Panc1 (cell line): ENCODE data around the gene NUP58. TPM values are rescaled to one million over a fixed set of nuclear protein-coding genes. Genes with fewer than 3 reads are reported as not detected.

ENCODE experiments used
- ATAC-seq: fragments of 200-7000 bp; cut with Tn5 transposase; 2 replicates; pipeline ENCODE4 v1.9.1; 2020; ENCODE audit warnings: mild to moderate bottlenecking, moderate library complexity
- BruUV-seq: library from RNA; stranded (reverse); fragments of 400-500 nt; replicated peaks from 2 replicates; lab custom pipeline; 2021; lab: Mats Ljungman, UMichigan
- CTCF ChIA-PET: fragments of 300-600 bp; sonication (Branson Sonifier 250); formaldehyde crosslinking; loops from one replicate; lab custom pipeline; 2022; ENCODE audit warnings: antibody characterized with exemption; lab: Charles Lee
- POLR2A ChIA-PET: fragments of 300-600 bp; sonication (Branson Sonifier 250); formaldehyde crosslinking; loops from one replicate; lab custom pipeline; 2022; ENCODE audit warnings: antibody characterized with exemption; lab: Charles Lee
- DNase-seq: peaks from one replicate; pipeline ENCODE4 v3.0.0-alpha.2; 2010; ENCODE audit warnings: low read depth, low spot score
- H3K27ac ChIP-seq: 2 replicates; pipeline ENCODE4 v1.5.1; 2011; ENCODE audit warnings: mild to moderate bottlenecking, low read length, inconsistent platforms
- H3K27me3 ChIP-seq: fragments of 200-500 bp; sonication (Bioruptor generic); 2 replicates; pipeline ENCODE4 v1.6.0; 2014; ENCODE audit warnings: low read length, inconsistent platforms; ENCODE audit not compliant: control insufficient read depth, insufficient read depth
- H3K36me3 ChIP-seq: fragments of 200-500 bp; sonication (Bioruptor generic); 2 replicates; pipeline ENCODE4 v1.5.1; 2014; ENCODE audit warnings: inconsistent platforms, mild to moderate bottlenecking, low read length, moderate library complexity; ENCODE audit not compliant: control insufficient read depth, insufficient read depth
- H3K4me1 ChIP-seq: 2 replicates; pipeline ENCODE4 v1.5.1; 2011; ENCODE audit warnings: inconsistent platforms, mild to moderate bottlenecking, low read length, moderate library complexity; ENCODE audit not compliant: control insufficient read depth, insufficient read depth
- H3K4me3 ChIP-seq, 2 experiments: 2 replicates each; pipeline ENCODE4 v1.5.1; 2011 to 2012; ENCODE audit warnings: low read depth in 2 of 2, low read length in 2 of 2, mild to moderate bottlenecking in 2 of 2, inconsistent platforms in 1 of 2, moderate library complexity in 1 of 2
- H3K9me3 ChIP-seq: fragments of 200-500 bp; sonication (Bioruptor generic); 2 replicates; pipeline ENCODE4 v1.5.1; 2014; ENCODE audit warnings: low read depth, mild to moderate bottlenecking, inconsistent platforms, low read length, moderate library complexity; ENCODE audit not compliant: control insufficient read depth, insufficient read depth
- POLR2AphosphoS5 ChIP-seq: IDR thresholded peaks from 2 replicates; pipeline ENCODE4 v1.6.1; 2012; ENCODE audit warnings: mild to moderate bottlenecking, low read depth, low read length, moderate library complexity
- SIN3A ChIP-seq: IDR thresholded peaks from 2 replicates; pipeline ENCODE4 v1.6.1; 2012; ENCODE audit warnings: low read depth, mild to moderate bottlenecking, low read length, moderate library complexity, borderline replicate concordance; ENCODE audit not compliant: insufficient read depth
- TCF7L2 ChIP-seq: IDR thresholded peaks from 2 replicates; pipeline ENCODE4 v1.6.1; 2011; ENCODE audit warnings: mild to moderate bottlenecking, low read depth, low read length, inconsistent platforms
- in situ Hi-C: cut with HindIII; loops from 2 replicates; pipeline ENCODE4 v1.10.0; 2016; ENCODE audit warnings: low sequenced_read_pairs, low pct_unique_long_range_greater_than_20kb
- intact Hi-C: fragments of 100-400 bp; cut with micrococcal nuclease; formaldehyde crosslinking; loops from one replicate; pipeline ENCODE4 v1.10.0; 2022; ENCODE audit not compliant: unreplicated experiment
- total RNA-seq: library from RNA; stranded (reverse); gene quantifications from one replicate; pipeline ENCODE4 v1.2.1, GENCODE V29; 2021; ENCODE audit not compliant: unreplicated experiment
- TF ChIP-seq, protein P1 (sequence below), 2 experiments: IDR thresholded peaks; 2 replicates each; pipeline ENCODE4 v1.6.1; 2011 to 2012; ENCODE audit warnings: low read depth in 2 of 2, control low read depth in 1 of 2, low read length in 1 of 2, mild to moderate bottlenecking in 1 of 2, moderate library complexity in 1 of 2; ENCODE audit not compliant: insufficient read depth in 1 of 2
- TF ChIP-seq, protein P2 (sequence below): fragments of 450-650 bp; IDR thresholded peaks from 2 replicates; pipeline ENCODE4 v1.5.1; 2017; ENCODE audit warnings: mild to moderate bottlenecking

The NUP58 gene
- total RNA-seq, 1 experiment from 2014 or later: 40.0 TPM

DNA sequence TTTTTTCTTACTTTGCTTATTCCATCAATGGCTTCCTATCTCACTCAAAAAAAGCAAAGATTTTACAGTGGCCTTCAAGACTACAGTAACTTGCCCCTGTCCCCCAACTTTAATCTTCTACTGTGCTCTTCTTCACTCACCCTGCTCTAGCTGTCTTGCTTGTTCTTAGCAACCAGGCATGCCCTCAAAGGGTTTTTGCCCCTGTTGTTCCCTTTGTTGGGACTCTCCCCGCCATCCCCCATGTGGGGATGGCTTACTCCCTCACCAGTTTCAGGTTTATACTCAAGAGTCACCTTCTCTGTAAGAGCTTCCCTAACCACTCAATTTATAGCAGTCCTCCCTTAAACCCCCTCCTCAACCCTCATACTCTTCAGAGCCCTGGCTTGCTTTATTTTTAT lies 19.5 kb upstream of the NUP58 start:
- no peak for DNase-seq
- intact Hi-C loops: no loop called here
- H3K9me3 ChIP-seq: no peaks in the 10 kb centered on the region
- peaks cover 3% of the 10 kb centered on the region; the same call in 1 of the 2 replicates for H3K36me3 ChIP-seq
- BruUV-seq: no TSS peak
- CTCF ChIA-PET: no interaction called here
- ATAC-seq: no peak
- POLR2A ChIA-PET: no interaction called here
- H3K27me3 ChIP-seq: no peaks in the 10 kb centered on the region
- no peaks in the 10 kb centered on the region; the same call in 1 of the 2 replicates for H3K4me1 ChIP-seq
- in situ Hi-C loops: no loop called here
- TF ChIP-seq, protein P1, sequence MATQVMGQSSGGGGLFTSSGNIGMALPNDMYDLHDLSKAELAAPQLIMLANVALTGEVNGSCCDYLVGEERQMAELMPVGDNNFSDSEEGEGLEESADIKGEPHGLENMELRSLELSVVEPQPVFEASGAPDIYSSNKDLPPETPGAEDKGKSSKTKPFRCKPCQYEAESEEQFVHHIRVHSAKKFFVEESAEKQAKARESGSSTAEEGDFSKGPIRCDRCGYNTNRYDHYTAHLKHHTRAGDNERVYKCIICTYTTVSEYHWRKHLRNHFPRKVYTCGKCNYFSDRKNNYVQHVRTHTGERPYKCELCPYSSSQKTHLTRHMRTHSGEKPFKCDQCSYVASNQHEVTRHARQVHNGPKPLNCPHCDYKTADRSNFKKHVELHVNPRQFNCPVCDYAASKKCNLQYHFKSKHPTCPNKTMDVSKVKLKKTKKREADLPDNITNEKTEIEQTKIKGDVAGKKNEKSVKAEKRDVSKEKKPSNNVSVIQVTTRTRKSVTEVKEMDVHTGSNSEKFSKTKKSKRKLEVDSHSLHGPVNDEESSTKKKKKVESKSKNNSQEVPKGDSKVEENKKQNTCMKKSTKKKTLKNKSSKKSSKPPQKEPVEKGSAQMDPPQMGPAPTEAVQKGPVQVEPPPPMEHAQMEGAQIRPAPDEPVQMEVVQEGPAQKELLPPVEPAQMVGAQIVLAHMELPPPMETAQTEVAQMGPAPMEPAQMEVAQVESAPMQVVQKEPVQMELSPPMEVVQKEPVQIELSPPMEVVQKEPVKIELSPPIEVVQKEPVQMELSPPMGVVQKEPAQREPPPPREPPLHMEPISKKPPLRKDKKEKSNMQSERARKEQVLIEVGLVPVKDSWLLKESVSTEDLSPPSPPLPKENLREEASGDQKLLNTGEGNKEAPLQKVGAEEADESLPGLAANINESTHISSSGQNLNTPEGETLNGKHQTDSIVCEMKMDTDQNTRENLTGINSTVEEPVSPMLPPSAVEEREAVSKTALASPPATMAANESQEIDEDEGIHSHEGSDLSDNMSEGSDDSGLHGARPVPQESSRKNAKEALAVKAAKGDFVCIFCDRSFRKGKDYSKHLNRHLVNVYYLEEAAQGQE (IDR thresholded peaks at IDR 0.05; ENCODE audit: insufficient read depth in 1 of 2, low read depth in 2 of 2, low read length in 1 of 2): no peak
- no peak for TF ChIP-seq POLR2AphosphoS5
- TF ChIP-seq SIN3A: no peak
- TF ChIP-seq, protein P2, sequence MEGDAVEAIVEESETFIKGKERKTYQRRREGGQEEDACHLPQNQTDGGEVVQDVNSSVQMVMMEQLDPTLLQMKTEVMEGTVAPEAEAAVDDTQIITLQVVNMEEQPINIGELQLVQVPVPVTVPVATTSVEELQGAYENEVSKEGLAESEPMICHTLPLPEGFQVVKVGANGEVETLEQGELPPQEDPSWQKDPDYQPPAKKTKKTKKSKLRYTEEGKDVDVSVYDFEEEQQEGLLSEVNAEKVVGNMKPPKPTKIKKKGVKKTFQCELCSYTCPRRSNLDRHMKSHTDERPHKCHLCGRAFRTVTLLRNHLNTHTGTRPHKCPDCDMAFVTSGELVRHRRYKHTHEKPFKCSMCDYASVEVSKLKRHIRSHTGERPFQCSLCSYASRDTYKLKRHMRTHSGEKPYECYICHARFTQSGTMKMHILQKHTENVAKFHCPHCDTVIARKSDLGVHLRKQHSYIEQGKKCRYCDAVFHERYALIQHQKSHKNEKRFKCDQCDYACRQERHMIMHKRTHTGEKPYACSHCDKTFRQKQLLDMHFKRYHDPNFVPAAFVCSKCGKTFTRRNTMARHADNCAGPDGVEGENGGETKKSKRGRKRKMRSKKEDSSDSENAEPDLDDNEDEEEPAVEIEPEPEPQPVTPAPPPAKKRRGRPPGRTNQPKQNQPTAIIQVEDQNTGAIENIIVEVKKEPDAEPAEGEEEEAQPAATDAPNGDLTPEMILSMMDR: no peak
- no peak for TF ChIP-seq TCF7L2
- H3K4me3 ChIP-seq: no peak overlapping the region
- H3K27ac ChIP-seq: no peak overlapping the region

DNA sequence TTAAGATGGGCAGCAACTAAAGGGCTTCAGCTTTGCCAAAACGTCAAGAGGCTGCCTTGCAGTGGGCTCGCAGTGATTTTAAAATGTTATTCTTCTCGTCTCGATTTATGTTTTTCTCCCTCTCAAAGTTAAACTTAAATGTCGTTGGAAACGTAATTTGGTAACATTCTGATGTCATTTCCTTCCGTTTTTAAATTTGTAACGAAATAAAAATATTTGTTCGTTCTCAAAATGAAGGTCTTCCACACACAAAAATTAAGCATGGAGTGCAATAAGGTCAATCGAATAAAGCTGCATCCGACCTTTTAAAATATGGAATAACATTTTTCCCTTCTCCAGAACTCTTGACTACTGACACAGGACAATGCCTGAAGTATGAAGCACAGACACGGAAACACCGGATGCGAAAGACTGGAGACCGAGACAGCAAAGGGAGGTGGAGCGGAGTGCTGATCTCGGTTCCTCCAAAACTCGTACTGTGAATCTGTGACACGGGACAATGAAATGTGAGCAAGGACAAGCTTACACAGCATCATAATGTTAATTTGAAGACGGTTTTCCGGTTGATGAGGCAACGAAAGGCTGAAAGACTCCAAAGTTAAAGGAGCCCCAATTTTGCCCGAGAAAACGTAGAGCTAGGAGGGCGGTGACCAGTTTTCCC lies 15.0 kb upstream of the NUP58 start:
- intact Hi-C loops: no loop called here
- DNase-seq: no peak

More for the DNA sequence above, 15.0 kb upstream of the NUP58 start:
- peak overlapping the region; percentile 86 for H3K27ac ChIP-seq
- H3K27me3 ChIP-seq: no peaks in the 10 kb centered on the region
- POLR2A ChIA-PET: interaction anchor here (0.6 kb wide), 1 partner anchor 14 kb away, joined by 3 read pairs; no protein-coding TSS in a partner anchor
- TF ChIP-seq SIN3A (no peak), POLR2AphosphoS5 (no peak), TCF7L2 (no peak)
- TF ChIP-seq, protein P2: no peak
- TF ChIP-seq, protein P1 (IDR thresholded peaks at IDR 0.05; ENCODE audit: insufficient read depth in 1 of 2, low read depth in 2 of 2, low read length in 1 of 2): no peak
- BruUV-seq: TSS peak; percentile 77
- CTCF ChIA-PET: no interaction called here
- H3K36me3 ChIP-seq: peaks cover 4% of the 10 kb centered on the region; the same call in 1 of the 2 replicates
- peak; percentile 56 for ATAC-seq
- no peaks in the 10 kb centered on the region for H3K9me3 ChIP-seq
- H3K4me1 ChIP-seq: no peaks in the 10 kb centered on the region; the same call in 1 of the 2 replicates
- in situ Hi-C loops: no loop called here
- peak overlapping the region; percentile 80 to 86 for H3K4me3 ChIP-seq
